Measurements from ENCODE around the gene CXCR6. TPM values are rescaled to one million over a fixed set of nuclear protein-coding genes. Genes with fewer than 3 reads are reported as not detected.

CXCR6 gene
- total and polyA plus RNA-seq, 2 experiments from 2014 or later = 0.06 TPM; not detected in 1

- TF ChIP-seq CTCF (IDR thresholded peaks at IDR 0.05; ENCODE audit: low read depth, low read length) = no peak
- no peak for DNase-seq (ENCODE audit: low read depth in 1 of 2, low spot score in 1 of 2)
- no peak overlapping the region for H3K27ac ChIP-seq
- no peak overlapping the region for H3K4me3 ChIP-seq
- no peaks in the 10 kb centered on the region for H3K4me1 ChIP-seq (ENCODE audit: low read depth)
- H3K27me3 ChIP-seq = no peaks in the 10 kb centered on the region
- H3K9me3 ChIP-seq (ENCODE audit: low read depth) = no peaks in the 10 kb centered on the region
- no peaks in the 10 kb centered on the region for H3K36me3 ChIP-seq
These were observed 37.5 kb upstream of the CXCR6 start for GRCh38 chr3:45905755-45906154.

- H3K27ac ChIP-seq = no peak overlapping the region
- H3K27me3 ChIP-seq = no peaks in the 10 kb centered on the region
- DNase-seq (ENCODE audit: low read depth in 1 of 2, low spot score in 1 of 2) = peak; percentile 64 to 70
- no peaks in the 10 kb centered on the region for H3K4me1 ChIP-seq (ENCODE audit: low read depth)
- no peak overlapping the region for H3K4me3 ChIP-seq
- H3K9me3 ChIP-seq (ENCODE audit: low read depth) = no peaks in the 10 kb centered on the region
- peak; percentile 66 for TF ChIP-seq CTCF (IDR thresholded peaks at IDR 0.05; ENCODE audit: low read depth, low read length)
- H3K36me3 ChIP-seq = no peaks in the 10 kb centered on the region
These were observed 36.4 kb upstream of the CXCR6 start for GRCh38 chr3:45906681-45907407.

- H3K36me3 ChIP-seq = no peaks in the 10 kb centered on the region
- DNase-seq (ENCODE audit: low read depth in 1 of 2, low spot score in 1 of 2) = peak in 1 of 2 donors; percentile 42
- H3K4me3 ChIP-seq = no peak overlapping the region
- H3K27me3 ChIP-seq = no peaks in the 10 kb centered on the region
- no peaks in the 10 kb centered on the region for H3K4me1 ChIP-seq (ENCODE audit: low read depth)
- TF ChIP-seq CTCF (IDR thresholded peaks at IDR 0.05; ENCODE audit: low read depth, low read length) = no peak
- no peaks in the 10 kb centered on the region for H3K9me3 ChIP-seq (ENCODE audit: low read depth)
- no peak overlapping the region for H3K27ac ChIP-seq
These were observed 35.2 kb upstream of the CXCR6 start for GRCh38 chr3:45907769-45908705.

GRCh38 chr3:45908761-45909160, 34.5 kb upstream of the CXCR6 start:
- Histone ChIP-seq H3K4me3 (no peak overlapping the region), H3K36me3 (no peaks in the 10 kb centered on the region), H3K4me1 (ENCODE audit: low read depth) (no peaks in the 10 kb centered on the region), H3K9me3 (ENCODE audit: low read depth) (no peaks in the 10 kb centered on the region), H3K27ac (no peak overlapping the region), H3K27me3 (no peaks in the 10 kb centered on the region)
- no peak for TF ChIP-seq CTCF (IDR thresholded peaks at IDR 0.05; ENCODE audit: low read depth, low read length)
- DNase-seq (ENCODE audit: low read depth in 1 of 2, low spot score in 1 of 2) = no peak

- no peak for DNase-seq (ENCODE audit: low read depth in 1 of 2, low spot score in 1 of 2)
- no peak for TF ChIP-seq CTCF (IDR thresholded peaks at IDR 0.05; ENCODE audit: low read depth, low read length)
- Histone ChIP-seq H3K4me1 (ENCODE audit: low read depth) (no peaks in the 10 kb centered on the region), H3K36me3 (no peaks in the 10 kb centered on the region), H3K9me3 (ENCODE audit: low read depth) (no peaks in the 10 kb centered on the region), H3K27ac (no peak overlapping the region), H3K4me3 (no peak overlapping the region), H3K27me3 (no peaks in the 10 kb centered on the region)
These were observed 33.7 kb upstream of the CXCR6 start for GRCh38 chr3:45909542-45909941.
